Neuronal stem cell (in vitro differentiated cells): ENCODE results near the gene USP24.

Experiments used
- DNase-seq: peaks from one replicate; pipeline ENCODE4 v3.0.0-alpha.2; 2013; ENCODE audit warnings: low spot score
- H2AFZ ChIP-seq: one replicate; pipeline ENCODE4 v1.6.1; 2013; ENCODE audit warnings: mild to moderate bottlenecking, low read length, inconsistent platforms
- H2AK5ac ChIP-seq: 2 replicates; pipeline ENCODE4 v1.6.1; 2013; ENCODE audit warnings: low read depth, mild to moderate bottlenecking, inconsistent platforms, low read length, moderate library complexity, mixed read lengths
- H2BK120ac ChIP-seq: 2 replicates; pipeline ENCODE4 v1.6.1; 2013; ENCODE audit warnings: low read depth, mild to moderate bottlenecking, inconsistent platforms, low read length, moderate library complexity, mixed read lengths
- H2BK12ac ChIP-seq: one replicate; pipeline ENCODE4 v1.6.1; 2013; ENCODE audit warnings: low read length, inconsistent platforms
- H2BK15ac ChIP-seq: 2 replicates; pipeline ENCODE4 v1.6.1; 2013; ENCODE audit warnings: mild to moderate bottlenecking, low read length, inconsistent platforms, mixed read lengths
- H2BK5ac ChIP-seq: one replicate; pipeline ENCODE4 v1.6.1; 2013; ENCODE audit warnings: inconsistent platforms, mild to moderate bottlenecking, low read length, moderate library complexity
- H3K14ac ChIP-seq: one replicate; pipeline ENCODE4 v1.6.1; 2013; ENCODE audit warnings: low read length, inconsistent platforms
- H3K18ac ChIP-seq: 2 replicates; pipeline ENCODE4 v1.6.1; 2013; ENCODE audit warnings: low read length, inconsistent platforms
- H3K23ac ChIP-seq: 2 replicates; pipeline ENCODE4 v1.6.1; 2013; ENCODE audit warnings: low read depth, mild to moderate bottlenecking, mixed read lengths, low read length, inconsistent platforms; ENCODE audit not compliant: poor library complexity
- H3K27ac ChIP-seq: replicated peaks from 3 replicates; pipeline ENCODE4 v1.5.1; 2013; ENCODE audit warnings: low read length, inconsistent platforms
- H3K27me3 ChIP-seq, 3 experiments: 2 replicates each; pipeline ENCODE4 v1.6.1; 2013; ENCODE audit warnings: low read length in 3 of 3, mild to moderate bottlenecking in 2 of 3, inconsistent platforms in 1 of 3, low read depth in 1 of 3, mixed read lengths in 1 of 3, moderate library complexity in 1 of 3; ENCODE audit not compliant: control insufficient read depth in 3 of 3, insufficient read depth in 3 of 3
- H3K36me3 ChIP-seq, 2 donors: replicated peaks in 1 of 2; 2 replicates each; pipeline ENCODE4 v1.6.1; 2013; ENCODE audit warnings: low read length in 2 of 2; ENCODE audit not compliant: control insufficient read depth in 2 of 2, insufficient read depth in 2 of 2
- H3K4ac ChIP-seq: 2 replicates; pipeline ENCODE4 v1.6.1; 2013; ENCODE audit warnings: inconsistent platforms, mild to moderate bottlenecking, low read length, moderate library complexity
- H3K4me1 ChIP-seq, 2 donors: 1 replicate in 1 of 2; 2 replicates in 1 of 2; pipeline ENCODE4 v1.6.1; 2013; ENCODE audit warnings: low read length in 2 of 2, low read depth in 1 of 2; ENCODE audit not compliant: control insufficient read depth in 2 of 2, insufficient read depth in 1 of 2
- H3K4me2 ChIP-seq: one replicate; pipeline ENCODE4 v1.6.1; 2013; ENCODE audit warnings: mild to moderate bottlenecking, low read length, inconsistent platforms; ENCODE audit not compliant: insufficient read depth, poor library complexity, severe bottlenecking
- H3K4me3 ChIP-seq, 2 donors: 2 replicates each; pipeline ENCODE4 v1.5.1; 2013; ENCODE audit warnings: low read length in 2 of 2, mild to moderate bottlenecking in 2 of 2, inconsistent platforms in 1 of 2, moderate library complexity in 1 of 2
- H3K79me1 ChIP-seq: one replicate; pipeline ENCODE4 v1.6.1; 2013; ENCODE audit warnings: low read depth, mild to moderate bottlenecking, inconsistent platforms, low read length, moderate library complexity
- H3K9ac ChIP-seq: one replicate; pipeline ENCODE4 v1.6.1; 2013; ENCODE audit warnings: mild to moderate bottlenecking, low read depth, low read length, inconsistent platforms; ENCODE audit not compliant: poor library complexity
- H3K9me3 ChIP-seq, 2 donors: replicated peaks in 1 of 2; 2 replicates each; pipeline versions ENCODE3 to v1.6.1; 2013; ENCODE audit warnings: low read length in 2 of 2, mild to moderate bottlenecking in 2 of 2, inconsistent platforms in 1 of 2, low read depth in 1 of 2, mixed read lengths in 1 of 2, moderate library complexity in 1 of 2; ENCODE audit not compliant: control insufficient read depth in 2 of 2, insufficient read depth in 1 of 2
- H4K8ac ChIP-seq: one replicate; pipeline ENCODE4 v1.6.1; 2013; ENCODE audit warnings: low read depth, mild to moderate bottlenecking, inconsistent platforms, low read length, moderate library complexity
- H4K91ac ChIP-seq: one replicate; pipeline ENCODE4 v1.6.1; 2013; ENCODE audit warnings: low read length, low read depth, mild to moderate bottlenecking, inconsistent platforms; ENCODE audit not compliant: poor library complexity
- WGBS, 2 donors: extraction: QIAGEN DNeasy Blood & Tissue Kit; methylation state at CpG; one replicate each; pipeline ENCODE4 v1.1.7; 2013; ENCODE audit warnings: missing lambda C conversion rate in 2 of 2, mixed read lengths in 1 of 2; ENCODE audit not compliant: insufficient read length in 2 of 2, insufficient replicate concordance in 1 of 2; ENCODE audit errors: extremely low coverage in 2 of 2; 5-methylcytosine and 5-hydroxymethylcytosine counted together

USP24 gene

DNA sequence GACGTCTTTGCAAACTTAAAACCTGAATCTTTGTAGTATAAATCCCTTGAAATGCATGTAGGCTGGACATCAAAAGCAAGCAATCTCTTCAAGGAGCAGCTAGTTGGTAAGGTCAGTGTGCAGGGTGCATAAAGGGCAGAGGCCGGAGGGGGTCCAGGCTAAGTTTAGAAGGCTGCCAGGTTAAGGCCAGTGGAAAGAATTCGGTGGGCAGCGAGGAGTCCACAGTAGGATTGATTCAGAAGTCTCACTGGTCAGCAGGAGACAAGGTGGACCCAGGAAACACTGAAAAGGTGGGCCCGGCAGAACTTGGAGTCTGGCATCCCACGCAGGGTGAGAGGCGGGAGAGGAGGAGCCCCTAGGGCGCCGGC is 176.2 kb downstream of the USP24 start:
- H2AK5ac ChIP-seq, result no peak overlapping the region
- no peak overlapping the region for H3K27ac ChIP-seq
- H3K4ac ChIP-seq, result no peak overlapping the region
- H3K9me3 ChIP-seq, result peaks cover 0 to 2% of the 10 kb centered on the region in 2 donors
- H4K8ac ChIP-seq, result no peak overlapping the region
- H2BK12ac ChIP-seq, result no peak overlapping the region
- peaks cover 7 to 91% (median 29%) of the 10 kb centered on the region in 3 experiments for H3K27me3 ChIP-seq
- peaks cover 0 to 13% of the 10 kb centered on the region in 2 donors for H3K4me1 ChIP-seq
- no peak overlapping the region for H3K23ac ChIP-seq
- H3K9ac ChIP-seq, result no peak overlapping the region
- H3K14ac ChIP-seq, result no peak overlapping the region
- no peak overlapping the region for H2BK5ac ChIP-seq
- no peak overlapping the region for H3K4me3 ChIP-seq
- DNase-seq, result no peak
- H3K4me2 ChIP-seq, result peak overlapping the region; percentile 99
- H3K36me3 ChIP-seq, result no peaks in the 10 kb centered on the region
- H3K18ac ChIP-seq, result peak overlapping the region; percentile 98
- no peak overlapping the region for H2BK120ac ChIP-seq
- no peak overlapping the region for H2BK15ac ChIP-seq
- H3K79me1 ChIP-seq, result no peaks in the 10 kb centered on the region
- peak overlapping the region; percentile 87 for H2AFZ ChIP-seq
- no peak overlapping the region for H4K91ac ChIP-seq
- no CpG with 5 or more reads among the region's 9 CpGs for WGBS, 2 donors

DNA sequence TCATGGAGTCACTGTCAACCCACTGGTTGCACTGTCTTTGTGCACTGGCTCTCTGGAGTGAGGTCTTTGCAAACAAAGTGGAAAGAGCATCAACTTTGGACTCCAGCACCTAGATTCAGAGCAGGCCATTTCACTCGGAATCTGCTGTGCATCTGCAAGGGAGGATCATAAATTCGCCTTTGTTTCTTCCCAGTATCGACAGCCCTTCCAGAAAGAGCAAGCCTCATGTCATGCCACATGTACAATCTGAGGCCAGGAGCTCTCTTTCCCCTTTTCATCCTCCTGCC is 176.7 kb downstream of the USP24 start:
- H2BK5ac ChIP-seq, result no peak overlapping the region
- no peak overlapping the region for H3K4ac ChIP-seq
- H4K8ac ChIP-seq, result no peak overlapping the region
- H4K91ac ChIP-seq, result no peak overlapping the region
- no CpG with 5 or more reads among the region's 3 CpGs for WGBS, 2 donors
- H3K36me3 ChIP-seq, result no peaks in the 10 kb centered on the region
- no peaks in the 10 kb centered on the region for H3K79me1 ChIP-seq
- H3K4me3 ChIP-seq, result no peak overlapping the region
- no peak overlapping the region for H3K18ac ChIP-seq
- H3K27me3 ChIP-seq, result peaks cover 7 to 91% (median 29%) of the 10 kb centered on the region in 3 experiments
- H3K23ac ChIP-seq, result no peak overlapping the region
- no peak overlapping the region for H2AFZ ChIP-seq
- peaks cover 0 to 2% of the 10 kb centered on the region in 2 donors for H3K9me3 ChIP-seq
- peaks cover 0 to 17% of the 10 kb centered on the region in 2 donors for H3K4me1 ChIP-seq
- no peak overlapping the region for H3K9ac ChIP-seq
- H2BK15ac ChIP-seq, result peak overlapping the region; percentile 34
- H2BK120ac ChIP-seq, result no peak overlapping the region
- H2AK5ac ChIP-seq, result no peak overlapping the region
- no peak for DNase-seq
- no peak overlapping the region for H3K14ac ChIP-seq
- H3K4me2 ChIP-seq, result no peak overlapping the region
- peak overlapping the region; percentile 51 for H2BK12ac ChIP-seq
- H3K27ac ChIP-seq, result no peak overlapping the region

DNA sequence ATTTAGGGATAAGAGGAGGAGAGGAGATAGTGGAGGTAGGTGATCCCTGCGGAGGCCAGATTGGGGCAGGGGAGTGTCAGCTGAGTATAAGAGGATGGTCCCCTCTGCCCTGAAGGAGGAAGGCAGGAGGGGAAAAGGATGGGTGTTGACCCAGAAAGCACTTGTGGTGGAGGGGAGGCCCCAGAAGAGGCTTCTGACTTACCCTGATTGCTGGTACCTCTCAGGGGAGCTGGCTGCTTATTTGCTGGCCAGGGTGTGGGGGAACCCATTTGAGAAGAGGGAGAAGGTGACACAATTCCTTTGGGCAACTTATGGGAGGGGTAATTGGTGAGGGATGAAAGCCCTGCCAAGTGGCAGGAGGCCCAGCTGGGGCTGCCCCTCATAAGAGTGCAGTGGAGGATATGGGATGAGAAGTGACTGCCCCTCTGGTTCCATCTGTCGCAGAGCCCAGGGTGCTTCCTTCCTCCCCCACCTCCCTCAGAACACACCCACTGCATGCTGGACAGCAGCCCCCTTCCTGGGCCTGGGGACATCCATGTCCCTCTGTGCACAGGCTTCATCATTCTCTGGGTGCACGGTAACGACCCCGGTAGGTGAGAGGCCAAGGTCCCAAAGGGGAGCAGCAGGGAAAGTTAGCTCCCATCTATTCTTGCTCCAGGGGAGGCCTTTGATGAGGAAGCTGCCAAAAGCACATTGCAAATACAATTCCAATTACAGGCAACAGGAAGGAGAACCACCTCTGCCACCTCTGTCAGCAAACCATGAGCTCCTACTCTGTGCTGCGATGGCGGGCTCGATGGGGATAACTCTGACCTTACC is 177.2 kb downstream of the USP24 start:
- no peak overlapping the region for H3K23ac ChIP-seq
- H2AK5ac ChIP-seq, result peak overlapping the region; percentile 8
- peak overlapping the region; percentile 51 for H2BK12ac ChIP-seq
- no peak overlapping the region for H2BK120ac ChIP-seq
- DNase-seq, result no peak
- H3K27me3 ChIP-seq, result peaks cover 7 to 90% (median 29%) of the 10 kb centered on the region in 3 experiments
- no peak overlapping the region for H3K14ac ChIP-seq
- WGBS, 2 donors, result no CpG with 5 or more reads among the region's 8 CpGs
- no peak overlapping the region for H3K27ac ChIP-seq
- H3K4me2 ChIP-seq, result no peak overlapping the region
- H3K9ac ChIP-seq, result no peak overlapping the region
- H3K4me1 ChIP-seq, result peaks cover 0 to 19% of the 10 kb centered on the region in 2 donors
- no peaks in the 10 kb centered on the region for H3K79me1 ChIP-seq
- peak overlapping the region; percentile 34 for H2BK15ac ChIP-seq
- no peak overlapping the region for H4K8ac ChIP-seq
- no peak overlapping the region for H2AFZ ChIP-seq
- H4K91ac ChIP-seq, result no peak overlapping the region
- H3K4me3 ChIP-seq, result no peak overlapping the region
- H3K36me3 ChIP-seq, result no peaks in the 10 kb centered on the region
- H2BK5ac ChIP-seq, result no peak overlapping the region
- H3K4ac ChIP-seq, result no peak overlapping the region
- peaks cover 0 to 2% of the 10 kb centered on the region in 2 donors for H3K9me3 ChIP-seq
- H3K18ac ChIP-seq, result peak overlapping the region; percentile 7

DNA sequence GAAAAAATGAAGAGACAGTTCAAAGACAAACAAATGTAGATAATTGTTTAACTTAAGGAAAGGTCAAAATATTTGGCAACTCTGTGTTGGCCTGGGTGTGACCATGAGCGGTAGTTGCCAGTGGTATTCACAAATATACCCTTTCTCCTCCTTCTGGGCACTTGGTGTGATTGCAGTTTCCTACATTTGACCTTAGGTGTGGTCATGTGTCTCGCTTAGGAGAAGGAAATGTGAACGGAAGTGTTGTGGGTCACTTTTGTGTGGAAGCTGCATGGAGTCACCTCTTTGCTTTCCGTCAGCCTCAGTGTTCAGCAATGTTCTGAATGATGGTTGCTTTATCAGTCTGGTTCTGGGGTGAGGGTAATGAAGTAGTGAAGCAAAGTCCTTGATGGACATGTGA is 179.3 kb downstream of the USP24 start:
- Histone ChIP-seq H3K23ac (no peak overlapping the region), H3K4ac (no peak overlapping the region), H2BK12ac (no peak overlapping the region), H3K18ac (no peak overlapping the region), H3K4me3 (no peak overlapping the region), H2BK5ac (no peak overlapping the region), H3K14ac (no peak overlapping the region), H3K4me2 (no peak overlapping the region), H2BK15ac (no peak overlapping the region), H3K27ac (no peak overlapping the region), H3K79me1 (no peaks in the 10 kb centered on the region), H3K36me3 (no peaks in the 10 kb centered on the region), H2BK120ac (no peak overlapping the region), H3K9ac (no peak overlapping the region), H4K91ac (no peak overlapping the region), H4K8ac (no peak overlapping the region), H3K4me1 (peaks cover 0 to 19% of the 10 kb centered on the region in 2 donors), H2AK5ac (no peak overlapping the region), H3K9me3 (peaks cover 0 to 2% of the 10 kb centered on the region in 2 donors), H3K27me3 (peaks cover 7 to 70% (median 25%) of the 10 kb centered on the region in 3 experiments), H2AFZ (no peak overlapping the region)
- DNase-seq, result no peak
- no CpG with 5 or more reads among the region's 4 CpGs for WGBS, 2 donors
